ENCODE data around the gene HS3ST1. TPM values are rescaled to one million over a fixed set of nuclear protein-coding genes. Genes with fewer than 3 reads are reported as not detected.

HS3ST1 gene
- total RNA-seq, 1 experiment from 2014 or later = not detected

GRCh38 chr4:11472535-11472934 lies 43.8 kb upstream of the HS3ST1 start:
- intact Hi-C loops (cut with micrococcal nuclease; ENCODE audit: unreplicated experiment) = no loop called here
- BruUV-seq (replicated peaks) = no TSS peak
- ChIA-PET CTCF (no interaction called here), POLR2A (ENCODE audit: low non-redundant PET) (no interaction called here)
- H3K27ac ChIP-seq (ENCODE audit: low read depth, low read length, poor library complexity, severe bottlenecking) = no peak overlapping the region
- TF ChIP-seq CTCF (conservative IDR thresholded peaks at IDR 0.05; ENCODE audit: low read depth, low read length) (no peak), EZH2 (IDR thresholded peaks at IDR 0.05; ENCODE audit: borderline replicate concordance, low read depth, low read length, poor library complexity, severe bottlenecking) (no peak)
- no peaks in the 10 kb centered on the region for H3K4me1 ChIP-seq (ENCODE audit: insufficient read depth, low read length, poor library complexity, severe bottlenecking)
- H3K36me3 ChIP-seq (ENCODE audit: insufficient read depth, low read length, poor library complexity, severe bottlenecking) = no peaks in the 10 kb centered on the region
- H3K9me3 ChIP-seq (ENCODE audit: low read depth, low read length, poor library complexity, severe bottlenecking) = peaks cover 23% of the 10 kb centered on the region
- H3K4me3 ChIP-seq (ENCODE audit: low read depth, low read length, poor library complexity, severe bottlenecking) = no peak overlapping the region
- H3K27me3 ChIP-seq (replicated peaks; ENCODE audit: insufficient read depth, low read depth, low read length, poor library complexity) = no peaks in the 10 kb centered on the region
- no peak for DNase-seq (ENCODE audit: low spot score)

- no peak for DNase-seq (ENCODE audit: low spot score)
- intact Hi-C loops (cut with micrococcal nuclease; ENCODE audit: unreplicated experiment) = no loop called here
- no peak overlapping the region for H3K4me3 ChIP-seq (ENCODE audit: low read depth, low read length, poor library complexity, severe bottlenecking)
- ChIA-PET POLR2A (ENCODE audit: low non-redundant PET) (no interaction called here), CTCF (no interaction called here)
- TF ChIP-seq CTCF (conservative IDR thresholded peaks at IDR 0.05; ENCODE audit: low read depth, low read length) = no peak
- no peak for TF ChIP-seq EZH2 (IDR thresholded peaks at IDR 0.05; ENCODE audit: borderline replicate concordance, low read depth, low read length, poor library complexity, severe bottlenecking)
- H3K27ac ChIP-seq (ENCODE audit: low read depth, low read length, poor library complexity, severe bottlenecking) = no peak overlapping the region
- H3K4me1 ChIP-seq (ENCODE audit: insufficient read depth, low read length, poor library complexity, severe bottlenecking) = no peaks in the 10 kb centered on the region
- H3K36me3 ChIP-seq (ENCODE audit: insufficient read depth, low read length, poor library complexity, severe bottlenecking) = no peaks in the 10 kb centered on the region
- H3K9me3 ChIP-seq (ENCODE audit: low read depth, low read length, poor library complexity, severe bottlenecking) = peaks cover 23% of the 10 kb centered on the region
- BruUV-seq (replicated peaks) = no TSS peak
- no peaks in the 10 kb centered on the region for H3K27me3 ChIP-seq (replicated peaks; ENCODE audit: insufficient read depth, low read depth, low read length, poor library complexity)
Measured at GRCh38 chr4:11471618-11472017, 42.9 kb upstream of the HS3ST1 start.

DNA sequence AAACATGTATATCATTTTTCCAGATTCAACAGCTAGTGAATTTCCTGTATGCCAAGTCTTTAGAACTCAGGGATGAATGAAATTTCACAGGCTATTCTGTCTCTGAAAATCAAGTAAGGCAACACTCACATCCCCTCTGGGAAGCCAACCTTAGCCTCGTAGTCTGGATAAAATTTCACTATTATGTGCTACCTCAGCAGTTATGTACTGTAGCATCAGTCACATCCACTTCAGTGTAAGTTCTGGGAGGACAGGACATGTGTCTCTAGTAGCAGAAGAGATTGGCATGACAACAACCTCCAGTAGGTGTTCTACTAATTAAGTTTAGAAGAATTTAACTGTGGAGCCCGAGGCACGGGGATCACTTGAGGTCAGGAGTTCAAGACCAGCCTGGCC lies 42.4 kb upstream of the HS3ST1 start:
- CTCF ChIA-PET = no interaction called here
- DNase-seq (ENCODE audit: low spot score) = no peak
- intact Hi-C loops (cut with micrococcal nuclease; ENCODE audit: unreplicated experiment) = no loop called here

More for the DNA sequence above, 42.4 kb upstream of the HS3ST1 start:
- no peak overlapping the region for H3K4me3 ChIP-seq (ENCODE audit: low read depth, low read length, poor library complexity, severe bottlenecking)
- TF ChIP-seq EZH2 (IDR thresholded peaks at IDR 0.05; ENCODE audit: borderline replicate concordance, low read depth, low read length, poor library complexity, severe bottlenecking) (no peak), CTCF (conservative IDR thresholded peaks at IDR 0.05; ENCODE audit: low read depth, low read length) (no peak)
- BruUV-seq (replicated peaks) = no TSS peak
- no peaks in the 10 kb centered on the region for H3K27me3 ChIP-seq (replicated peaks; ENCODE audit: insufficient read depth, low read depth, low read length, poor library complexity)
- POLR2A ChIA-PET (ENCODE audit: low non-redundant PET) = no interaction called here
- peaks cover 23% of the 10 kb centered on the region for H3K9me3 ChIP-seq (ENCODE audit: low read depth, low read length, poor library complexity, severe bottlenecking)
- no peak overlapping the region for H3K27ac ChIP-seq (ENCODE audit: low read depth, low read length, poor library complexity, severe bottlenecking)
- no peaks in the 10 kb centered on the region for H3K4me1 ChIP-seq (ENCODE audit: insufficient read depth, low read length, poor library complexity, severe bottlenecking)
- no peaks in the 10 kb centered on the region for H3K36me3 ChIP-seq (ENCODE audit: insufficient read depth, low read length, poor library complexity, severe bottlenecking)

Data from A673 (cell line).